H1 (cell line): ENCODE data around the gene ITPR1. TPM values are rescaled to one million over a fixed set of nuclear protein-coding genes. Genes with fewer than 3 reads are reported as not detected.

ENCODE experiments used
- CHD7 ChIP-seq: fragments of 300-600 bp; sonication (generic); IDR thresholded peaks from 2 replicates; pipeline ENCODE4 v1.7.1; 2012; ENCODE audit warnings: low read length, moderate library complexity, mild to moderate bottlenecking, inconsistent platforms; ENCODE audit not compliant: insufficient replicate concordance
- CTCF ChIP-seq, 3 experiments: IDR thresholded peaks; 1 replicate in 2 of 3; 2 replicates in 1 of 3; pipeline versions ENCODE4 v1.5.1 to v1.6.1; 2011; ENCODE audit warnings: low read length in 3 of 3, mild to moderate bottlenecking in 3 of 3, inconsistent platforms in 2 of 3, low read depth in 1 of 3, moderate library complexity in 1 of 3; ENCODE audit not compliant: insufficient read depth in 1 of 3; ENCODE audit errors: control extremely low read depth in 1 of 3
- E2F6 ChIP-seq: IDR thresholded peaks from 2 replicates; pipeline ENCODE4 v1.6.1; 2012; ENCODE audit warnings: inconsistent platforms
- HDAC2 ChIP-seq, 2 experiments: fragments of 300-600 bp in 1 of 2; sonication (generic) in 1 of 2; IDR thresholded peaks; 2 replicates each; pipeline ENCODE4 v1.6.1; 2011 to 2012; ENCODE audit warnings: low read depth in 2 of 2, low read length in 2 of 2, mild to moderate bottlenecking in 2 of 2, moderate library complexity in 2 of 2, borderline replicate concordance in 1 of 2, inconsistent platforms in 1 of 2
- POU5F1 ChIP-seq: IDR thresholded peaks from 2 replicates; pipeline ENCODE4 v1.6.1; 2011; ENCODE audit warnings: low read depth, mild to moderate bottlenecking, low read length, moderate library complexity
- SP2 ChIP-seq: IDR thresholded peaks from 2 replicates; pipeline ENCODE4 v1.6.1; 2012; ENCODE audit warnings: mild to moderate bottlenecking, low read length, inconsistent platforms
- SP4 ChIP-seq: IDR thresholded peaks from 2 replicates; pipeline ENCODE4 v1.6.1; 2012; ENCODE audit warnings: low read length, inconsistent platforms
- TBP ChIP-seq: IDR thresholded peaks from 2 replicates; pipeline ENCODE4 v1.6.1; 2011; ENCODE audit warnings: low read depth, low read length, improper control_type of control experiment
- polyA plus RNA-seq, 7 experiments: library from polyadenylated mRNA; depleted of rRNA in 3 of 7; stranded (reverse) in 5 of 7; unstranded in 2 of 7; fragments of >200 nt in 5 of 7; fragments of 200-250 nt in 2 of 7; gene quantifications; 1 replicate in 5 of 7; 2 replicates in 1 of 7; 4 replicates in 1 of 7; pipeline versions ENCODE4 v1.2.1 to v1.2.3, GENCODE V29; 2011 to 2013; ENCODE audit warnings: missing spikeins in 2 of 7, mixed read lengths in 2 of 7
- total RNA-seq: library from RNA; stranded (reverse); fragmentation: NEBNext Ultra II Directional; extraction: Animal tissue kit (Norgen Biotek cat#: 25700); gene quantifications from 2 replicates; pipeline ENCODE4 v1.2.1, GENCODE V29; 2021

ITPR1 gene
- total and polyA plus RNA-seq, 2 of the 8 experiments (the other 6 are each of a cell fraction or from before 2014, with no cell fraction given), result 2.5 to 16.3 TPM

GRCh38 chr3:4695846-4696245 lies 202.7 kb downstream of the ITPR1 start (continued):
- no peak for TF ChIP-seq CHD7
- no peak for TF ChIP-seq POU5F1
- TF ChIP-seq SP4, result no peak
- TF ChIP-seq E2F6, result no peak
- TF ChIP-seq TBP, result no peak
- TF ChIP-seq HDAC2 (IDR thresholded peaks at IDR 0.05; ENCODE audit: borderline replicate concordance in 1 of 2, low read depth in 2 of 2, low read length in 2 of 2), result no peak
- no peak for TF ChIP-seq SP2
- TF ChIP-seq CTCF (IDR thresholded peaks at IDR 0.05; ENCODE audit: control extremely low read depth in 1 of 3, insufficient read depth in 1 of 3, low read depth in 1 of 3, low read length in 3 of 3), result no peak
